Mesothelial cell of epicardium (in vitro differentiated cells): ENCODE data around the gene SNX11. TPM values are rescaled to one million over a fixed set of nuclear protein-coding genes. Genes with fewer than 3 reads are reported as not detected.
"Not testable (repeated sequence)": the region's sequence is repeated elsewhere in the genome, so short reads cannot be mapped to it uniquely, and the experiment has no call there.

Source experiments
- DNase-seq, 2 experiments: peaks; one replicate each; pipeline ENCODE4 v3.0.0; 2021; ENCODE audit warnings: low spot score in 2 of 2; ENCODE audit not compliant: unreplicated experiment in 2 of 2
- H3K27ac Mint-ChIP-seq: 2 replicates; pipeline ENCODE4 v1.8.0; 2021; ENCODE audit warnings: mixed read lengths
- H3K27me3 Mint-ChIP-seq: 2 replicates; pipeline ENCODE4 v1.8.0; 2021; ENCODE audit warnings: low read depth, mixed read lengths
- H3K36me3 Mint-ChIP-seq: 2 replicates; pipeline ENCODE4 v1.8.0; 2021; ENCODE audit warnings: mixed read lengths
- H3K4me1 Mint-ChIP-seq: 2 replicates; pipeline ENCODE4 v1.8.0; 2021; ENCODE audit warnings: mixed read lengths
- H3K4me3 Mint-ChIP-seq: 2 replicates; pipeline ENCODE4 v1.8.0; 2021; ENCODE audit warnings: mild to moderate bottlenecking, moderate library complexity, mixed read lengths
- H3K9me3 Mint-ChIP-seq: 2 replicates; pipeline ENCODE4 v1.8.0; 2021; ENCODE audit warnings: mixed read lengths
- total RNA-seq: library from RNA; stranded (reverse); gene quantifications from 3 replicates; pipeline ENCODE4 v1.2.1, GENCODE V29; 2021
- TF ChIP-seq, protein P1 (sequence below): fragments of 200-600 bp; sonication (generic); IDR thresholded peaks from one replicate; pipeline ENCODE4 v1.5.0; 2021; ENCODE audit warnings: antibody characterized with exemption; ENCODE audit not compliant: unreplicated experiment

Gene SNX11
- total RNA-seq, 1 donor from 2014 or later, result 16.2 TPM

GRCh38 chr17:48070195-48070594 is 37.4 kb upstream of the SNX11 start:
- peaks cover 20% of the 10 kb centered on the region for H3K36me3 Mint-ChIP-seq
- no peak for DNase-seq
- H3K27ac Mint-ChIP-seq, result no peak overlapping the region
- no peak overlapping the region for H3K4me3 Mint-ChIP-seq
- H3K9me3 Mint-ChIP-seq, result no peaks in the 10 kb centered on the region
- no peaks in the 10 kb centered on the region for H3K4me1 Mint-ChIP-seq
- H3K27me3 Mint-ChIP-seq, result no peaks in the 10 kb centered on the region
- TF ChIP-seq, protein P1, sequence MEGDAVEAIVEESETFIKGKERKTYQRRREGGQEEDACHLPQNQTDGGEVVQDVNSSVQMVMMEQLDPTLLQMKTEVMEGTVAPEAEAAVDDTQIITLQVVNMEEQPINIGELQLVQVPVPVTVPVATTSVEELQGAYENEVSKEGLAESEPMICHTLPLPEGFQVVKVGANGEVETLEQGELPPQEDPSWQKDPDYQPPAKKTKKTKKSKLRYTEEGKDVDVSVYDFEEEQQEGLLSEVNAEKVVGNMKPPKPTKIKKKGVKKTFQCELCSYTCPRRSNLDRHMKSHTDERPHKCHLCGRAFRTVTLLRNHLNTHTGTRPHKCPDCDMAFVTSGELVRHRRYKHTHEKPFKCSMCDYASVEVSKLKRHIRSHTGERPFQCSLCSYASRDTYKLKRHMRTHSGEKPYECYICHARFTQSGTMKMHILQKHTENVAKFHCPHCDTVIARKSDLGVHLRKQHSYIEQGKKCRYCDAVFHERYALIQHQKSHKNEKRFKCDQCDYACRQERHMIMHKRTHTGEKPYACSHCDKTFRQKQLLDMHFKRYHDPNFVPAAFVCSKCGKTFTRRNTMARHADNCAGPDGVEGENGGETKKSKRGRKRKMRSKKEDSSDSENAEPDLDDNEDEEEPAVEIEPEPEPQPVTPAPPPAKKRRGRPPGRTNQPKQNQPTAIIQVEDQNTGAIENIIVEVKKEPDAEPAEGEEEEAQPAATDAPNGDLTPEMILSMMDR, result no peak

DNA sequence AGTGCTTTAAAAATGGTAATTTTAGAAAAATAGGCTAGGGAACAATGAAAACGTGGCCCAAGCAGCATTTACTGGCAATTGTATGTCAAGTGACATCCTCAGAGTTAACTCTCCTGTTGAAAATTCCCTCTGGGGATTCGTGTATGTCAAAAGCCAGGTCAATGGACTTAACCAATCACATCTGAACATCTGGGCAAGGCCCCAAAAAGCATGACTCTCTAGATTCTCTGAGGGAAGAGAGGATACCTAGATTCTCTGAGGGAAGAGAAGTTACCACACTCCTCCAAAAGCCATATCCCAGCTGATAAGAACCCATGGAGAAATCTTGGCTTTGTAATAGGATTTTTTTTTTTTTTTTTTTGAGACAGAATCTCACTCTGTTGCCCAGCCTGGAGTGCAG is 35.9 kb upstream of the SNX11 start:
- no peak for DNase-seq
- Mint-ChIP-seq H3K36me3 (peaks cover 20% of the 10 kb centered on the region), H3K27me3 (no peaks in the 10 kb centered on the region), H3K27ac (no peak overlapping the region), H3K4me3 (no peak overlapping the region), H3K9me3 (no peaks in the 10 kb centered on the region), H3K4me1 (peaks cover 2% of the 10 kb centered on the region)
- TF ChIP-seq, protein P1, result no peak

DNA sequence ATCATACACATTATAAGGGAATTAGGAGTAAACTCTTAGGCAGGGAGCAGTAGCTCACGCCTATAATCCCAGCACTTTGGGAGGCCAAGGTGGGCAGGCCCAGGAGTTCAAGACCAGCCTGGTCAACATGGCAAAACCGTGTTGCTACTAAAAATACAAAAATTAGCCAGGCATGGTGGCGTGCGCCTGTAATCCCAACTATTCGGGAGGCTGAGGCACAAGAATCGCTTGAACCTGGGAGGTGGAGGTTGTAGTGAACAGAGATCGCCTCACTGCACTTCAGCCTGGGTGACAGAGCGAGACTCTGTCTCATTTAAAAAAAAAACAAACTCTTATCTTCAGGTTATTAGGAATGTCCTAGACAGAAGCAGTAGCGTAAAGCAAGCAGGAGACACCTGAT is 34.8 kb upstream of the SNX11 start:
- not testable (repeated sequence) for H3K4me1 Mint-ChIP-seq, H3K27ac Mint-ChIP-seq, H3K27me3 Mint-ChIP-seq, H3K9me3 Mint-ChIP-seq, H3K4me3 Mint-ChIP-seq, DNase-seq
- peaks cover 23% of the 10 kb centered on the region for H3K36me3 Mint-ChIP-seq

GRCh38 chr17:48073566-48074094 is 33.9 kb upstream of the SNX11 start:
- not testable (repeated sequence) for H3K27ac Mint-ChIP-seq, H3K27me3 Mint-ChIP-seq, H3K4me1 Mint-ChIP-seq, H3K9me3 Mint-ChIP-seq, DNase-seq, H3K4me3 Mint-ChIP-seq
- H3K36me3 Mint-ChIP-seq, result peaks cover 19% of the 10 kb centered on the region

GRCh38 chr17:48074322-48075081 is 33.1 kb upstream of the SNX11 start:
- peak overlapping the region; percentile 69 for H3K27ac Mint-ChIP-seq
- no peak overlapping the region for H3K4me3 Mint-ChIP-seq
- peaks cover 15% of the 10 kb centered on the region for H3K36me3 Mint-ChIP-seq
- peaks cover 2% of the 10 kb centered on the region for H3K4me1 Mint-ChIP-seq
- TF ChIP-seq, protein P1, result peak; percentile 61
- H3K9me3 Mint-ChIP-seq, result no peaks in the 10 kb centered on the region
- no peaks in the 10 kb centered on the region for H3K27me3 Mint-ChIP-seq
- DNase-seq, result peak in 1 of 2 experiments; percentile 75

DNA sequence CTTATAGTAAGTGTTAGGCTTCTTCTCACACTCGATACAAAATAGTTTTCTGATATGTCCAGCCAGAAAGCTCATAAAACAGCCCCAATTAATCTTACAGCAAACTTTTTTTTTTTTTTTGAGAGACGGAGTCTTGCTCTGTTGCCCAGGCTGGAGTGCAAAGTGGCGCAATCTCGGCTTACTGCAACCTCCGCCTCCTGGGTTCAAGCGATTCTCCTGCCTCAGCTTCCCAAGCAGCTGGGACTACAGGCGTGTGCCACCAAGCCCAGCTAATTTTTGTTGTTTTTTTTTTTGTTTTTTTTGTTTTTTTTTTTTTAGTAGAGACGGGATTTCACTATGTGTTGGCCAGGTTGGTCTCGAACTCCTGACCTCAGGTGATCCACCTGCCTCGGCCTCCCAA is 30.4 kb upstream of the SNX11 start:
- not testable (repeated sequence) for H3K9me3 Mint-ChIP-seq, H3K27me3 Mint-ChIP-seq, H3K4me3 Mint-ChIP-seq, H3K4me1 Mint-ChIP-seq, H3K27ac Mint-ChIP-seq, DNase-seq
- peaks cover 15% of the 10 kb centered on the region for H3K36me3 Mint-ChIP-seq

DNA sequence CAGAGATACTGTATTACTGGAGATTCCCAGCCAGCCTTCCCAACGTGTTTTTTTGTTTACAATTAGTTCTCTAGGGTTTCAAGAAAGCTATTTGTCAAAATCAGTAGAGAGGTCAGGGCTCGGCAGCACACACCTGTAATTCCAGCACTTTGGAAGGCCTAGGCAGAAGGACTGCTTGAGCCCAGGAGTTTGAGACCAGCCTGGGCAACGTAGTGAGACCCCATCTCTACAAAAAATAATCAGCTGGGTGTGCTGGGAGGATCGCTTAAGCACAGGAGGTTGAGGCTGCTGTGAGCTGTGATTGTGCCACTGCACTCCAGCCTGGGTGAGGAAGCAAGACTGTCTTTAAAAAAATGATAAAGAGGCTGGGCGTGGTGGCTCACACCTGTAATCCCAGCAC is 25.7 kb upstream of the SNX11 start:
- peaks cover 16% of the 10 kb centered on the region for H3K4me1 Mint-ChIP-seq
- H3K27me3 Mint-ChIP-seq, result no peaks in the 10 kb centered on the region
- no peak for DNase-seq
- H3K9me3 Mint-ChIP-seq, result no peaks in the 10 kb centered on the region
- H3K27ac Mint-ChIP-seq, result no peak overlapping the region
- H3K36me3 Mint-ChIP-seq, result peaks cover 3% of the 10 kb centered on the region
- TF ChIP-seq, protein P1, result no peak
- no peak overlapping the region for H3K4me3 Mint-ChIP-seq
